RWPE1 (cell line): ENCODE data around the gene RTF2.
A peak's percentile ranks its signal among the peaks of the same experiment; 100 is the strongest.

ENCODE experiments used
- CTCF ChIA-PET: fragments of 350-600 bp; sonication (Branson Sonifier 250); formaldehyde crosslinking; extraction: SDS; loops from one replicate; lab custom pipeline; 2021; lab: Yijun Ruan, JAX
- POLR2A ChIA-PET: fragments of 400-600 bp; formaldehyde crosslinking; extraction: SDS; loops from one replicate; lab custom pipeline; 2020; ENCODE audit warnings: antibody characterized with exemption; ENCODE audit not compliant: low non-redundant PET; lab: Yijun Ruan, JAX
- DNase-seq: peaks from one replicate; pipeline ENCODE4 v3.0.0; 2012; ENCODE audit warnings: low spot score
- H3K27ac ChIP-seq: fragments of 450-650 bp; 2 replicates; pipeline ENCODE4 v1.5.1; 2017
- CTCF ChIP-seq: fragments of 450-650 bp; conservative IDR thresholded peaks from 2 replicates; pipeline ENCODE4 v1.5.1; 2017; ENCODE audit warnings: low read depth, mild to moderate bottlenecking

RTF2 gene

GRCh38 chr20:56468316-56469076 lies at the start of gene RTF2:
Gene RTF2, plus strand, starts transcription at chr20:56468627. Its CDS starts 71 bp downstream, at chr20:56468698.
- peak; percentile 94 for DNase-seq
- ChIA-PET POLR2A (no interaction called here), CTCF (interaction anchor here (0.6 kb wide), 1 partner anchor 27 kb away, joined by 3 read pairs; no protein-coding TSS in a partner anchor)
- TF ChIP-seq CTCF, result no peak
- H3K27ac ChIP-seq, result peak within 1 kb of the TSS; percentile 61

- TF ChIP-seq CTCF, result no peak
- no peak overlapping the region for H3K27ac ChIP-seq
- ChIA-PET CTCF (interaction anchor here (1.0 kb wide), 1 partner anchor 9 kb away, joined by 3 read pairs; no protein-coding TSS in a partner anchor), POLR2A (no interaction called here)
- DNase-seq, result no peak
Measured at GRCh38 chr20:56420028-56420427, 48.4 kb upstream of the RTF2 start.

GRCh38 chr20:56420940-56421688 lies 47.3 kb upstream of the RTF2 start:
- TF ChIP-seq CTCF, result no peak
- ChIA-PET POLR2A (no interaction called here), CTCF (interaction anchor here (1.0 kb wide), 2 partner anchors 10 to 17 kb away, joined by 3 to 5 read pairs; no protein-coding TSS in a partner anchor)
- no peak overlapping the region for H3K27ac ChIP-seq
- no peak for DNase-seq

GRCh38 chr20:56422076-56422823 lies 46.2 kb upstream of the RTF2 start:
- no peak for TF ChIP-seq CTCF
- DNase-seq, result peak; percentile 49
- CTCF ChIA-PET, result interaction anchor here (0.7 to 1.1 kb wide), 2 partner anchors 32 to 1923 kb away, joined by 3 to 4 read pairs; no protein-coding TSS in a partner anchor

GRCh38 chr20:56422824-56423189 lies 45.6 kb upstream of the RTF2 start:
- no peak for TF ChIP-seq CTCF
- no peak overlapping the region for H3K27ac ChIP-seq
- POLR2A ChIA-PET, result no interaction called here
- CTCF ChIA-PET, result interaction anchor here (0.6 to 1.1 kb wide), 3 partner anchors 16 to 1923 kb away, joined by 3 to 5 read pairs (median 4); no protein-coding TSS in a partner anchor
- DNase-seq, result no peak

More at GRCh38 chr20:56422076-56422823, 46.2 kb upstream of the RTF2 start:
- POLR2A ChIA-PET, result no interaction called here
- H3K27ac ChIP-seq, result no peak overlapping the region
